PC-3 (cell line): Measurements from ENCODE around the gene CEACAM6. TPM values are rescaled to one million over a fixed set of nuclear protein-coding genes. Genes with fewer than 3 reads are reported as not detected.
"Not testable (repeated sequence)": the region's sequence is repeated elsewhere in the genome, so short reads cannot be mapped to it uniquely, and the experiment has no call there.

Experiments used
- ATAC-seq: fragments of 200-7000 bp; cut with Tn5 transposase; 2 replicates; pipeline ENCODE4 v1.9.1; 2020; ENCODE audit warnings: mild to moderate bottlenecking, moderate library complexity
- BruUV-seq: library from RNA; stranded (reverse); fragments of 400-500 nt; replicated peaks from 2 replicates; lab custom pipeline; 2021; lab: Mats Ljungman, UMichigan
- CTCF ChIA-PET: fragments of 300-600 bp; sonication (Branson Sonifier 250); formaldehyde crosslinking; loops from one replicate; lab custom pipeline; 2022; ENCODE audit warnings: antibody characterized with exemption; lab: Charles Lee
- POLR2A ChIA-PET: fragments of 300-600 bp; sonication (Branson Sonifier 250); formaldehyde crosslinking; loops from one replicate; lab custom pipeline; 2022; ENCODE audit warnings: antibody characterized with exemption; ENCODE audit not compliant: unreplicated experiment; lab: Charles Lee
- DNase-seq: peaks from one replicate; pipeline ENCODE4 v3.0.0-alpha.2; 2015
- H2AFZ ChIP-seq: fragments of 300-600 bp; sonication (generic); 2 replicates; pipeline ENCODE4 v1.6.0; 2016; ENCODE audit warnings: antibody characterized with exemption, low read length
- H3F3A ChIP-seq: fragments of 300-600 bp; sonication (generic); one replicate; pipeline ENCODE4 v1.6.0; 2017; ENCODE audit warnings: antibody characterized with exemption, low read length, control low read depth, mild to moderate bottlenecking; ENCODE audit not compliant: unreplicated experiment
- H3K27ac ChIP-seq: fragments of 300-600 bp; sonication (generic); 2 replicates; pipeline ENCODE4 v1.5.1; 2016; ENCODE audit warnings: mild to moderate bottlenecking, low read length
- H3K27me3 ChIP-seq: fragments of 300-600 bp; sonication (generic); 2 replicates; pipeline ENCODE4 v1.6.1; 2016; ENCODE audit warnings: low read length, mixed read lengths
- H3K36me3 ChIP-seq: fragments of 300-600 bp; sonication (generic); 2 replicates; pipeline ENCODE4 v1.6.1; 2016; ENCODE audit warnings: low read depth, mixed run types, low read length, mixed read lengths
- H3K4me1 ChIP-seq: fragments of 300-600 bp; sonication (generic); 2 replicates; pipeline ENCODE4 v1.5.1; 2016; ENCODE audit warnings: low read length; ENCODE audit not compliant: insufficient read depth
- H3K4me2 ChIP-seq: fragments of 300-600 bp; sonication (generic); 2 replicates; pipeline ENCODE4 v1.6.0; 2016; ENCODE audit warnings: low read length
- H3K4me3 ChIP-seq: fragments of 300-600 bp; sonication (generic); 2 replicates; pipeline ENCODE4 v1.5.1; 2016; ENCODE audit warnings: mild to moderate bottlenecking, low read length, mixed read lengths
- H3K79me2 ChIP-seq: fragments of 300-600 bp; sonication (generic); 2 replicates; pipeline ENCODE4 v1.6.1; 2017; ENCODE audit warnings: low read length, mixed read lengths
- H3K9ac ChIP-seq: fragments of 300-600 bp; sonication (generic); 2 replicates; pipeline ENCODE4 v1.6.0; 2016; ENCODE audit warnings: mild to moderate bottlenecking, low read length
- H3K9me2 ChIP-seq: fragments of 300-600 bp; sonication (generic); replicated peaks from 2 replicates; pipeline ENCODE4 v1.6.1; 2016; ENCODE audit warnings: mixed run types, low read length, mixed read lengths
- H3K9me3 ChIP-seq: fragments of 300-600 bp; sonication (generic); 2 replicates; pipeline ENCODE4 v1.6.1; 2016; ENCODE audit warnings: low read length, mixed read lengths
- H4K20me1 ChIP-seq: fragments of 300-600 bp; sonication (generic); 2 replicates; pipeline ENCODE4 v1.6.1; 2016; ENCODE audit warnings: low read length, mixed read lengths
- CTCF ChIP-seq: fragments of 300-600 bp; sonication (generic); conservative IDR thresholded peaks from 2 replicates; pipeline ENCODE4 v1.5.1; 2017; ENCODE audit warnings: antibody characterized with exemption, low read depth, mild to moderate bottlenecking, low read length
- EZH2 ChIP-seq: fragments of 300-600 bp; sonication (generic); IDR thresholded peaks from one replicate; pipeline ENCODE4 v1.6.1; 2017; ENCODE audit warnings: antibody characterized with exemption, mild to moderate bottlenecking, low read length; ENCODE audit not compliant: unreplicated experiment
- EZH2phosphoT487 ChIP-seq: fragments of 300-600 bp; sonication (generic); IDR thresholded peaks from 2 replicates; pipeline ENCODE4 v1.6.1; 2018; ENCODE audit warnings: mild to moderate bottlenecking, antibody characterized with exemption, low read length, borderline replicate concordance
- intact Hi-C: fragments of 100-400 bp; cut with micrococcal nuclease; formaldehyde crosslinking; loops from 2 replicates; pipeline ENCODE4 v1.9.0; 2023
- total RNA-seq: library from RNA; depleted of rRNA; stranded (reverse); fragments of >200 nt; gene quantifications from 2 replicates; pipeline ENCODE4 v1.2.3, GENCODE V29; 2014

CEACAM6 gene
- total RNA-seq, 1 experiment from 2014 or later, result 7.1 TPM

- Histone ChIP-seq H3F3A (no peaks in the 10 kb centered on the region), H2AFZ (peak overlapping the region; percentile 60), H3K9ac (peak overlapping the region; percentile 46), H4K20me1 (no peaks in the 10 kb centered on the region), H3K4me1 (peaks cover 15% of the 10 kb centered on the region), H3K9me3 (no peaks in the 10 kb centered on the region), H3K4me3 (no peak overlapping the region), H3K36me3 (no peaks in the 10 kb centered on the region), H3K79me2 (no peaks in the 10 kb centered on the region), H3K9me2 (no peaks in the 10 kb centered on the region), H3K27me3 (no peaks in the 10 kb centered on the region), H3K4me2 (peak overlapping the region; percentile 58), H3K27ac (peak overlapping the region; percentile 54)
- POLR2A ChIA-PET, result no interaction called here
- CTCF ChIA-PET, result interaction anchor here (0.5 to 1.1 kb wide), 5 partner anchors 31 to 155 kb away, joined by 3 to 7 read pairs (median 3); no protein-coding TSS in a partner anchor
- DNase-seq, result peak; percentile 83
- peak; percentile 85 for ATAC-seq
- TF ChIP-seq EZH2phosphoT487 (no peak), CTCF (peak; percentile 76)
- intact Hi-C loops, result loop anchor here (1.0 kb wide), 2 partner anchors 28 to 32 kb away; no protein-coding TSS in a partner anchor
- BruUV-seq, result no TSS peak
Observed at GRCh38 chr19:41785653-41786052, 30.3 kb downstream of the CEACAM6 start.

GRCh38 chr19:41787055-41787454 is 31.7 kb downstream of the CEACAM6 start:
- Histone ChIP-seq H3K9me3 (no peaks in the 10 kb centered on the region), H3K27me3 (no peaks in the 10 kb centered on the region), H3K9me2 (no peaks in the 10 kb centered on the region), H3K27ac (peak overlapping the region; percentile 11; the same call in 1 of the 2 replicates), H3K4me2 (no peak overlapping the region), H3K9ac (0 out of 2 replicates have a peak overlapping the region, but pooled peaks have one; percentile 4), H4K20me1 (no peaks in the 10 kb centered on the region), H3K36me3 (no peaks in the 10 kb centered on the region), H3K79me2 (no peaks in the 10 kb centered on the region), H2AFZ (no peak overlapping the region), H3K4me1 (peaks cover 23% of the 10 kb centered on the region), H3K4me3 (no peak overlapping the region), H3F3A (no peaks in the 10 kb centered on the region)
- BruUV-seq, result no TSS peak
- TF ChIP-seq CTCF, result no peak
- TF ChIP-seq EZH2, result no peak
- no peak for TF ChIP-seq EZH2phosphoT487
- intact Hi-C loops, result no loop called here
- ChIA-PET CTCF (no interaction called here), POLR2A (no interaction called here)
- DNase-seq (no peak), ATAC-seq (no peak)

- H3K9me3 ChIP-seq, H3K27ac ChIP-seq, BruUV-seq, H3F3A ChIP-seq, ATAC-seq, H3K27me3 ChIP-seq, H3K9me2 ChIP-seq, POLR2A ChIA-PET, H3K4me2 ChIP-seq, H3K36me3 ChIP-seq, H3K9ac ChIP-seq, H3K4me3 ChIP-seq, intact Hi-C loops, H2AFZ ChIP-seq, DNase-seq, H3K79me2 ChIP-seq, H4K20me1 ChIP-seq: not testable (repeated sequence)
- peaks cover 34% of the 10 kb centered on the region for H3K4me1 ChIP-seq
- CTCF ChIA-PET, result interaction anchor here (0.6 kb wide), 1 partner anchor 135 kb away, joined by 3 read pairs; no protein-coding TSS in a partner anchor
Observed at GRCh38 chr19:41788518-41788917, 33.2 kb downstream of the CEACAM6 start.

GRCh38 chr19:41789053-41789452 is 33.7 kb downstream of the CEACAM6 start:
- CTCF ChIA-PET, POLR2A ChIA-PET, H3K4me3 ChIP-seq, H3K9me3 ChIP-seq, H3F3A ChIP-seq, BruUV-seq, H3K36me3 ChIP-seq, H3K27me3 ChIP-seq, H3K79me2 ChIP-seq, DNase-seq, H3K9me2 ChIP-seq, H3K9ac ChIP-seq, ATAC-seq, H2AFZ ChIP-seq, H3K4me2 ChIP-seq, H4K20me1 ChIP-seq, intact Hi-C loops: not testable (repeated sequence)
- Histone ChIP-seq H3K27ac (peak overlapping the region; percentile 45), H3K4me1 (peaks cover 40% of the 10 kb centered on the region)
